IMR-90 (cell line): ENCODE measurements around the gene ADAM12. TPM values are rescaled to one million over a fixed set of nuclear protein-coding genes. Genes with fewer than 3 reads are reported as not detected.

Experiments used
- ATAC-seq: fragments of 200-7000 bp; cut with Tn5 transposase; 2 replicates; pipeline ENCODE4 v1.9.1; 2020; ENCODE audit warnings: low read depth, mild to moderate bottlenecking, moderate library complexity
- BruUV-seq: library from RNA; stranded (reverse); fragments of 400-500 nt; replicated peaks from 2 replicates; lab custom pipeline; 2021; lab: Mats Ljungman, UMichigan
- CTCF ChIA-PET: fragments of 300-600 bp; formaldehyde crosslinking; extraction: SDS; loops from one replicate; lab custom pipeline; 2021; ENCODE audit warnings: antibody characterized with exemption; lab: Yijun Ruan, JAX
- POLR2A ChIA-PET: fragments of 300-600 bp; sonication (Branson Sonifier 250); formaldehyde crosslinking; loops from one replicate; lab custom pipeline; 2022; ENCODE audit warnings: antibody characterized with exemption; ENCODE audit not compliant: unreplicated experiment; lab: Charles Lee
- DNase-seq: peaks from one replicate; pipeline ENCODE4 v3.0.0; 2013
- H2AFZ ChIP-seq: replicated peaks from 2 replicates; pipeline ENCODE3; 2013; ENCODE audit warnings: low read length, mild to moderate bottlenecking; ENCODE audit not compliant: poor library complexity
- H2AK5ac ChIP-seq: 2 replicates; pipeline ENCODE4 v1.6.1; 2013; ENCODE audit warnings: low read depth, low read length, inconsistent platforms
- H2AK9ac ChIP-seq: replicated peaks from 2 replicates; pipeline ENCODE3; 2013; ENCODE audit warnings: mild to moderate bottlenecking, low read depth, low read length, moderate library complexity; ENCODE audit not compliant: poor library complexity
- H2BK120ac ChIP-seq: 2 replicates; pipeline ENCODE4 v1.6.1; 2013; ENCODE audit warnings: low read depth, low read length, inconsistent platforms
- H2BK15ac ChIP-seq: 3 replicates; pipeline ENCODE4 v1.6.1; 2013; ENCODE audit warnings: low read depth, low read length, inconsistent platforms
- H2BK20ac ChIP-seq: 2 replicates; pipeline ENCODE4 v1.6.1; 2013; ENCODE audit warnings: low read depth, mild to moderate bottlenecking, inconsistent platforms, low read length, moderate library complexity
- H2BK5ac ChIP-seq: 2 replicates; pipeline ENCODE4 v1.6.1; 2013; ENCODE audit warnings: mild to moderate bottlenecking, low read depth, low read length, inconsistent platforms; ENCODE audit not compliant: poor library complexity, severe bottlenecking
- H3K14ac ChIP-seq: replicated peaks from 2 replicates; pipeline ENCODE4 v1.6.1; 2013; ENCODE audit warnings: low read depth, low read length, inconsistent platforms
- H3K18ac ChIP-seq: 2 replicates; pipeline ENCODE4 v1.6.1; 2013; ENCODE audit warnings: low read depth, low read length, control low read depth
- H3K23ac ChIP-seq: 2 replicates; pipeline ENCODE4 v1.6.1; 2013; ENCODE audit warnings: low read depth, low read length, inconsistent platforms
- H3K27ac ChIP-seq: 2 replicates; pipeline ENCODE4 v1.5.1; 2013; ENCODE audit warnings: mild to moderate bottlenecking, control low read depth, low read length; ENCODE audit not compliant: insufficient read depth
- H3K27me3 ChIP-seq: 2 replicates; pipeline ENCODE4 v1.6.1; 2013; ENCODE audit warnings: low read length; ENCODE audit not compliant: control insufficient read depth, insufficient read depth
- H3K36me3 ChIP-seq: 2 replicates; pipeline ENCODE4 v1.6.1; 2013; ENCODE audit warnings: low read length, mixed read lengths; ENCODE audit not compliant: control insufficient read depth, insufficient read depth
- H3K4ac ChIP-seq: 2 replicates; pipeline ENCODE4 v1.6.1; 2013; ENCODE audit warnings: low read depth, low read length, inconsistent platforms
- H3K4me1 ChIP-seq: 2 replicates; pipeline ENCODE4 v1.6.1; 2013; ENCODE audit warnings: low read length, mixed read lengths; ENCODE audit not compliant: control insufficient read depth, insufficient read depth
- H3K4me2 ChIP-seq: 2 replicates; pipeline ENCODE4 v1.6.1; 2013; ENCODE audit warnings: low read depth, mild to moderate bottlenecking, control low read depth, low read length, moderate library complexity
- H3K4me3 ChIP-seq: 2 replicates; pipeline ENCODE4 v1.5.1; 2013; ENCODE audit warnings: low read depth, mild to moderate bottlenecking, control low read depth, low read length, moderate library complexity; ENCODE audit not compliant: insufficient read depth
- H3K56ac ChIP-seq: 2 replicates; pipeline ENCODE4 v1.6.1; 2013; ENCODE audit warnings: low read length, inconsistent platforms; ENCODE audit not compliant: insufficient read depth; ENCODE audit errors: extremely low read depth
- H3K79me1 ChIP-seq, 2 experiments: 2 replicates each; pipeline ENCODE4 v1.6.1; 2013; ENCODE audit warnings: low read length in 2 of 2, inconsistent platforms in 1 of 2, low read depth in 1 of 2
- H3K9ac ChIP-seq: 2 replicates; pipeline ENCODE4 v1.6.1; 2013; ENCODE audit warnings: low read depth, low read length, control low read depth
- H3K9me1 ChIP-seq: 2 replicates; pipeline ENCODE4 v1.6.1; 2013; ENCODE audit warnings: low read length, inconsistent platforms; ENCODE audit not compliant: insufficient read depth
- H3K9me3 ChIP-seq: 2 replicates; pipeline ENCODE4 v1.6.1; 2013; ENCODE audit warnings: low read length; ENCODE audit not compliant: control insufficient read depth, insufficient read depth
- H4K20me1 ChIP-seq: 2 replicates; pipeline ENCODE4 v1.6.1; 2013; ENCODE audit warnings: low read length, inconsistent platforms; ENCODE audit not compliant: insufficient read depth
- H4K5ac ChIP-seq: 2 replicates; pipeline ENCODE4 v1.6.1; 2013; ENCODE audit warnings: mild to moderate bottlenecking, low read depth, low read length, control low read depth
- H4K8ac ChIP-seq, 2 experiments: 2 replicates each; pipeline ENCODE4 v1.6.1; 2013; ENCODE audit warnings: low read depth in 2 of 2, low read length in 2 of 2, control low read depth in 1 of 2, inconsistent platforms in 1 of 2
- H4K91ac ChIP-seq: 2 replicates; pipeline ENCODE4 v1.6.1; 2013; ENCODE audit warnings: low read depth, low read length, inconsistent platforms; ENCODE audit not compliant: insufficient read depth
- BHLHE40 ChIP-seq: fragments of 150-350 bp; IDR thresholded peaks from 2 replicates; pipeline ENCODE4 v1.6.1; 2016; ENCODE audit warnings: mild to moderate bottlenecking, low read depth, low read length
- CHD1 ChIP-seq: IDR thresholded peaks from 2 replicates; pipeline ENCODE4 v1.6.1; 2012; ENCODE audit warnings: low read depth, low read length, improper control_type of control experiment
- CTCF ChIP-seq: conservative IDR thresholded peaks from 2 replicates; pipeline ENCODE4 v1.5.1; 2012; ENCODE audit warnings: mild to moderate bottlenecking, low read depth, low read length, improper control_type of control experiment
- FOS ChIP-seq: fragments of 150-350 bp; IDR thresholded peaks from 2 replicates; pipeline ENCODE4 v1.6.1; 2016; ENCODE audit warnings: low read depth, low read length
- MAFK ChIP-seq: IDR thresholded peaks from 2 replicates; pipeline ENCODE4 v1.6.1; 2012; ENCODE audit warnings: low read depth, low read length, improper control_type of control experiment
- MAZ ChIP-seq: IDR thresholded peaks from 2 replicates; pipeline ENCODE4 v1.6.1; 2012; ENCODE audit warnings: low read depth, mild to moderate bottlenecking, low read length, improper control_type of control experiment, moderate library complexity, borderline replicate concordance
- MXI1 ChIP-seq: IDR thresholded peaks from 2 replicates; pipeline ENCODE4 v1.6.1; 2012; ENCODE audit warnings: low read depth, mild to moderate bottlenecking, low read length, moderate library complexity, borderline replicate concordance
- NFE2L2 ChIP-seq: fragments of 150-350 bp; IDR thresholded peaks from 2 replicates; pipeline ENCODE4 v1.6.1; 2016; ENCODE audit warnings: low read depth, mild to moderate bottlenecking, low read length
- RAD21 ChIP-seq: IDR thresholded peaks from 2 replicates; pipeline ENCODE4 v1.6.1; 2012; ENCODE audit warnings: low read length, improper control_type of control experiment
- RCOR1 ChIP-seq: IDR thresholded peaks from 2 replicates; pipeline ENCODE4 v1.6.1; 2012; ENCODE audit warnings: mild to moderate bottlenecking, low read length, improper control_type of control experiment; ENCODE audit not compliant: insufficient replicate concordance
- RFX5 ChIP-seq: IDR thresholded peaks from 2 replicates; pipeline ENCODE4 v1.8.0; 2012; ENCODE audit warnings: low read depth, mild to moderate bottlenecking, low read length, moderate library complexity
- SMC3 ChIP-seq: fragments of 150-350 bp; IDR thresholded peaks from 2 replicates; pipeline ENCODE4 v1.6.1; 2016; ENCODE audit warnings: low read depth, mild to moderate bottlenecking, antibody characterized with exemption, low read length, moderate library complexity
- WGBS, 2 experiments: methylation state at CpG; one replicate each; pipeline versions ENCODE4 v1.1.5 to v1.1.7; 2013; ENCODE audit warnings: missing lambda C conversion rate in 2 of 2; ENCODE audit not compliant: insufficient read length in 1 of 2; ENCODE audit errors: extremely low coverage in 2 of 2; 5-methylcytosine and 5-hydroxymethylcytosine counted together
- dilution Hi-C: fragments of 300-500 bp; cut with HindIII; formaldehyde crosslinking; loops from one replicate; pipeline ENCODE4 v1.14.3; 2018; ENCODE audit warnings: low sequenced_read_pairs; ENCODE audit not compliant: unreplicated experiment
- in situ Hi-C: fragments of 300-500 bp; cut with MboI; formaldehyde crosslinking; loops from 3 replicates; pipeline ENCODE4 v1.14.3; 2019; ENCODE audit warnings: low sequenced_read_pairs, inconsistent platforms, mixed read lengths
- intact Hi-C: fragments of 100-400 bp; cut with micrococcal nuclease; formaldehyde crosslinking; loops from 2 replicates; pipeline ENCODE4 v1.10.0; 2022
- polyA plus RNA-seq, 3 experiments: library from polyadenylated mRNA; depleted of rRNA; stranded (reverse); fragments of >200 nt; gene quantifications; 2 replicates each; pipeline ENCODE4 v1.2.3, GENCODE V29; 2012; ENCODE audit warnings: low replicate concordance in 1 of 3
- total RNA-seq: library from RNA; depleted of rRNA; stranded (reverse); fragments of >200 nt; gene quantifications from 2 replicates; pipeline ENCODE4 v1.2.3, GENCODE V29; 2012
- TF ChIP-seq, protein P1 (sequence below): fragments of 150-350 bp; IDR thresholded peaks from 2 replicates; pipeline ENCODE4 v1.6.1; 2016; ENCODE audit warnings: low read depth, mild to moderate bottlenecking, low read length, moderate library complexity, borderline replicate concordance

The ADAM12 gene
- total and polyA plus RNA-seq, 2 of the 4 experiments (the other 2 are of a cell fraction): 9.6 to 10.2 TPM

DNA sequence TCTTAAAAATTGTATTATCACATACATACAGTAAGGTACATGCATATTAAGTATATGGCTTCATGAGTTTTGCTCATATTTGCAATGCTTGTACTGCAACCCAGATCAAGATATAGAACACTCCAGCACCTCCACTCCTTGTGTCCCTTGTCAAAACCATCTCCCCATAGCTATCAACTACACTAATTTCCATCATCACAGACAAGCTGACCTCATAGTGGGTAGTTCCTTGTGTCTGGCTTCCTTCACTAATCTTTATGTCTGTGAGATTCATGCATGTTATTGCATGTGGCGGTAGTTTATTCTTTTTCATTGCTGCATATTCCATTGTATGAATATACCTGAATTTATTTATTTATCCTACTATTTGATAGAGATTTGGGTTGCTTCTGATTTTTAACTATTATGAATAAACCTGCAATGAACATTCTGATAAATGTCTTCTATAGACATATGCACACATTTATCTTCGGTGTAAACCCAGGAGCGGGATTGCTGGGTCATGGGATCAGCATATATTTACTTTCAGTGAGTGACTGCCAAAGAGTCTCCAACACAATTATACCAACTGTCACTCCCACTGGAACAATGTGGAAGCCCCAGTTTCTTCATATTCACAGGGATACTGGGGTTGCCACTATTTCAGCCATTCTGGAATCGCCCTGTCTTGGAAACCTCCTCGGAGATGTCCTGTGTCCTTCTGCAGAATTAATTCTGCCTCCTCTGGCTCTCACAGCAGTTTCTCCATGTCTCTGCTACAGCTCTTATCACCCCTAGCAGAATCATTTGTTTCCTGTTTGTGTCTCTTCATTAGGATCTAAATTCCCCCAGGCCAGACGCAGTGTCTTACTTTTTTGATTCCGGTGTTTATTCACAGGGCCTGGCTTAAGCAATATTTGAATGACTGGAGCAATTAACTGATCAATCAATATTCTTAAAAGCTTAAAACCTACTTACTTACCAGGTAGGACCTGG, 14.7 kb upstream of the ADAM12 start:
- Histone ChIP-seq H2AFZ (no peak overlapping the region), H3K4ac (no peak overlapping the region), H3K4me3 (no peak overlapping the region), H2BK5ac (no peak overlapping the region), H3K14ac (no peak overlapping the region), H3K4me2 (no peak overlapping the region), H4K5ac (no peak overlapping the region), H2BK20ac (no peak overlapping the region), H3K56ac (no peak overlapping the region), H3K27ac (no peak overlapping the region), H2BK120ac (no peak overlapping the region), H4K91ac (no peak overlapping the region), H3K23ac (no peak overlapping the region), H3K36me3 (no peaks in the 10 kb centered on the region), H3K9me3 (no peaks in the 10 kb centered on the region), H3K9ac (no peak overlapping the region), H3K79me1 (no peaks in the 10 kb centered on the region), H2BK15ac (no peak overlapping the region), H3K27me3 (no peaks in the 10 kb centered on the region), H3K4me1 (peaks cover 4% of the 10 kb centered on the region), H4K20me1 (no peaks in the 10 kb centered on the region; the same call in 1 of the 2 replicates), H3K9me1 (no peaks in the 10 kb centered on the region), H3K18ac (no peak overlapping the region), H2AK5ac (no peak overlapping the region), H2AK9ac (no peak overlapping the region), H4K8ac (no peak overlapping the region)
- ChIA-PET POLR2A (no interaction called here), CTCF (interaction anchor here (0.6 kb wide), 1 partner anchor 101 kb away, joined by 3 read pairs; no protein-coding TSS in a partner anchor)
- DNase-seq: no peak
- 83% methylated on average over 3 of the region's 7 CpGs; no CpG with 5 or more reads in 1 of the 2 experiments for WGBS, 2 experiments
- BruUV-seq: no TSS peak
- intact Hi-C loops (no loop called here), in situ Hi-C loops (no loop called here), dilution Hi-C loops (no loop called here)
- no peak for TF ChIP-seq SMC3
- no peak for TF ChIP-seq RFX5
- TF ChIP-seq BHLHE40: no peak
- no peak for TF ChIP-seq MAFK
- no peak for TF ChIP-seq FOS
- TF ChIP-seq, protein P1, sequence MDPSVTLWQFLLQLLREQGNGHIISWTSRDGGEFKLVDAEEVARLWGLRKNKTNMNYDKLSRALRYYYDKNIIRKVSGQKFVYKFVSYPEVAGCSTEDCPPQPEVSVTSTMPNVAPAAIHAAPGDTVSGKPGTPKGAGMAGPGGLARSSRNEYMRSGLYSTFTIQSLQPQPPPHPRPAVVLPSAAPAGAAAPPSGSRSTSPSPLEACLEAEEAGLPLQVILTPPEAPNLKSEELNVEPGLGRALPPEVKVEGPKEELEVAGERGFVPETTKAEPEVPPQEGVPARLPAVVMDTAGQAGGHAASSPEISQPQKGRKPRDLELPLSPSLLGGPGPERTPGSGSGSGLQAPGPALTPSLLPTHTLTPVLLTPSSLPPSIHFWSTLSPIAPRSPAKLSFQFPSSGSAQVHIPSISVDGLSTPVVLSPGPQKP: no peak
- TF ChIP-seq MAZ: no peak
- TF ChIP-seq RCOR1: no peak
- TF ChIP-seq CHD1: no peak
- no peak for TF ChIP-seq MXI1
- no peak for TF ChIP-seq RAD21
- no peak for TF ChIP-seq NFE2L2
- TF ChIP-seq CTCF: no peak
- ATAC-seq: no peak
